ENCODE results near the gene GGT5. TPM values are rescaled to one million over a fixed set of nuclear protein-coding genes. Genes with fewer than 3 reads are reported as not detected.
"Not testable (repeated sequence)": the region's sequence is repeated elsewhere in the genome, so short reads cannot be mapped to it uniquely, and the experiment has no call there.

GGT5 gene
- 12.8 and 24.3 TPM in 2 replicates for total RNA-seq

GRCh38 chr22:24245030-24245431, at the start of gene GGT5:
TSS of gene GGT5 (minus strand) at chr22:24245082. CDS start at chr22:24244725, 357 bp downstream.
- not testable (repeated sequence) for DNase-seq (ENCODE audit: extremely low read depth, low read depth, low spot score)

- DNase-seq (ENCODE audit: extremely low read depth, low read depth, low spot score), result not testable (repeated sequence)
Measured at GRCh38 chr22:24292202-24292830, 47.4 kb upstream of the GGT5 start.

GRCh38 chr22:24291515-24292201, 46.8 kb upstream of the GGT5 start:
- no peak for DNase-seq (ENCODE audit: extremely low read depth, low read depth, low spot score)

GRCh38 chr22:24290459-24290858, 45.6 kb upstream of the GGT5 start:
- no peak for DNase-seq (ENCODE audit: extremely low read depth, low read depth, low spot score)

DNA sequence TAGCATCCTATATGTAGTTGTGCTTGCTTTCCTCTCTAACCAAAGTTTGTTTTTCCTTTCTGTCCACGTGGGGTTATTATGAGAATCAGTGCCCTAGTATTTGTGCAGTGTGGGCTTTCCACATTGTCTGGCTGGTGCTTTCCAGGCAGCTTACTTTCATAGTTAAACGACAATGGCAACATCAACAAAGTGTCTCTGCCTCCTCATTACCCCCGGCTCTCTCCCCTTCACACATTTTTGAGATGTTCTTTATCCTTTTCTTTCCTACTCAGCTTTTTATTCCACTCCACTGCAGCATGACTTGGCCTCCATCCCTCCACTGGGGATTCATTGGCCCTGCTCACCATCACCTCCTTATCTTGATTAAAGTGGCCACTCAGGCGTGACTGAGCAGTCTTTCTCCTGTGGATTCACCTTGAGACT, 44.9 kb upstream of the GGT5 start:
- DNase-seq (ENCODE audit: extremely low read depth, low read depth, low spot score), result no peak

DNA sequence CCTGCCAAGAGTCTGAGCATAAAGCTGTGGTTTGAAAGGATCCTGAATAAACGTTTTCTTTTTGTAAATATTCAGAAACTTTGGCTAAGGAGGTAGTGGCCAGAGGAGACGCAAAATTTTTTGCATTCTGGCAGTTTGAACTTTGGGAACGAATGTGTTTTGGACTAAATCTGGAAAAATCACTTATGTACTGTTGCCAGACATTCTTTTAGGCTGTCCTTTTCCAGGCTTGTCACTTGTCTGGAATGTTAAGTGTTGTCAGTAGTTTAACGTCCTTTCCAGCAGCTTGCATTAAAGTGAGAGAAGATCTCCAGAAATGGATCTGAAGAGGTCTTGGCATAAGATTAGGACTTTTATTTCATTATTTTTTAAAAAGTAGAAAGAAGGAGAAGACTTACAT, 44.2 kb upstream of the GGT5 start:
- DNase-seq (ENCODE audit: extremely low read depth, low read depth, low spot score), result no peak

DNA sequence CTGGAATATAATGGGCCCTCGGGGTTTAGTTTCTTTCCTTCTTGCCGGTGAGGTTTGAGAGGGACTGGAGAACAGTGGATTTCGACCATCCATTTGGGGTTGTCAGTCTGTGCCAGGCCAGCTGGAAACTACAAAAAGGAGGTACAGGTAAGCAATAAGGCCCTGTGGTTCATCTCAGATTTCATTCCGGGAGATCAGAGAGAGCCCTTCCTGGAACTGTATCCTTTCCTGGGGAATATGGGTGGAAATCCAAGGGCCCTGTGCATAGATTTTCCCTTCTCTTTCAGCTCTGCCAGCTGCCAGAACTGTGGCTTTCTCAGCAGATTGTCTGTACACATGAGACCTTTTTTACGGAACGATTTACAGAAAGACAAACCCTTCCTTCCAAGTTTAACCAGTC, 42.9 kb upstream of the GGT5 start:
- not testable (repeated sequence) for DNase-seq (ENCODE audit: extremely low read depth, low read depth, low spot score)

GRCh38 chr22:24287212-24287611, 42.3 kb upstream of the GGT5 start:
- DNase-seq (ENCODE audit: extremely low read depth, low read depth, low spot score), result not testable (repeated sequence)

- DNase-seq (ENCODE audit: extremely low read depth, low read depth, low spot score), result no peak
Measured at GRCh38 chr22:24285245-24285644, 40.4 kb upstream of the GGT5 start.

- DNase-seq (ENCODE audit: extremely low read depth, low read depth, low spot score), result no peak
Measured at GRCh38 chr22:24284747-24285203, 39.9 kb upstream of the GGT5 start.

DNA sequence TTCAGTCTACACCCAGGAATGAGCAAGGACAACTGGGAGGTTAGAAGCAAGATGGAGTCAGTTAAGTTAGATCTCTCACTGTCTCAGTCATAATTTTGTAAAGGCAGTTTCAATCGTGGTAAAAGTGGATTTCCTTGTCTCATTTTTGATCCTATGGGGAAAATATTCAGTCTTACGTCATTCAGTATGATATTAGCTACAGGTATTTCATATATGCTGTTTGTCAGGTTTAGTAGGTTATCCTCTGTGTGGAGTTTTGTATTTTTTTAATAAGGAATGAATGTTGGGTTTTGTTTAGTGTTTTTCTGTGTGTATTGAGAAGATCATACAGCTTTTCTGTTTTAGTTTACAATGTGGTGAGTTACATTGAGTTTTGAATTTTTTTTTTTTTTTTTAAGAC, 37.5 kb upstream of the GGT5 start:
- no peak for DNase-seq (ENCODE audit: extremely low read depth, low read depth, low spot score)

- DNase-seq (ENCODE audit: extremely low read depth, low read depth, low spot score), result not testable (repeated sequence)
Measured at GRCh38 chr22:24280363-24280762, 35.5 kb upstream of the GGT5 start.

DNA sequence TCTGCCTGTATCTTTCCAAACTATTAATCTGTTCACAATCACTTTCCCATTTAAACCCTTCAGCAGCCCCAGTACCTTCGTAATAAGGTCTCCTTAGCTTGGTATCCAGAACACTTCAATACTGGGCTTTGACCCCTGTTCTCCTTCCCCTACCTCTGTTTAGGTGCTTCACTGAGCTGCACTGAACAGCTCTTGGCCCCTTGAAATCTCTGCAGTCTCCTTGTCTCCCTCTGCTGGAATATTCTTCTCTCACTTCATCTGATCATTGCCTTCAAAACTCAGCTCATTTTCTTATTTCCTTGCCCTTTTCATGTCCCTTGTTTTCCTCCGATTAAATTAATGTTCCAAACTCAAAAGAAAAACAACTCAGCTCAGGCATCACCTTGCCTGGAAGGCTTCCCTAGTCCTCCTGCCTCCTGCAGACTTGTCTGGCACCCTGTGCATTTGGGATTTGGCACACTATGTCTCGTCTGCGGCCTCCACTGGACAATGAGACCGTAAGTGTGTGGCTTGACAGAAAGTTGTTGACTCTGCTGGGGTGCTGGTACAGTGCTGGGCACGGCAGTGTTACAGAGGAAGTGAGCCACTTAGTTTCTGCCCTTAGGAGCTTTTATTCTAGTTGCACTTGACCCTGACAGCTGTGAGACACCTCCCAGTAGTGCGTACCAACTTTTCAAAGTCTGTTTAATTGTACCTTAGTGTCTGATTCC, 30.0 kb upstream of the GGT5 start:
- DNase-seq (ENCODE audit: extremely low read depth, low read depth, low spot score), result not testable (repeated sequence)

DNA sequence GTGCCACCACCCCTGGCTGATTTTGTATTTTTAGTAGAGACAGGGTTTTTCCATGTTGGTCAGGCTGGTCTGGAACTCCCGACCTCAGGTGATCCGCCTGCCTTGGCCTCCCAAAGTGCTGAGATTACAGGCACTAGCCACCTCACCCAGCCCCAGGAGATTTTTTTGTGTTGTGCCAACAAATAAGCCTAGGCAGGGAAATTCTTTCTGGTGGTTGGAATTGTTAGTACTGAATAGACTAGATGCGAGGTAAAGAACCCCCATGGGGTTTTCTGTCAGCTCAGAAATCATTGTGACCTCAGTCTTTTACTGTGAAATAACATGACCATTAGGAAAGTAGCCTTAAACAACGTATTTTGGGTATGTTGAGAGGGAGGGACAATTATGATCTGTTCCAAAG, 29.0 kb upstream of the GGT5 start:
- not testable (repeated sequence) for DNase-seq (ENCODE audit: extremely low read depth, low read depth, low spot score)

GRCh38 chr22:24273031-24273430, 28.1 kb upstream of the GGT5 start:
- DNase-seq (ENCODE audit: extremely low read depth, low read depth, low spot score), result not testable (repeated sequence)

GRCh38 chr22:24271386-24271854, 26.5 kb upstream of the GGT5 start:
- DNase-seq (ENCODE audit: extremely low read depth, low read depth, low spot score), result no peak

DNA sequence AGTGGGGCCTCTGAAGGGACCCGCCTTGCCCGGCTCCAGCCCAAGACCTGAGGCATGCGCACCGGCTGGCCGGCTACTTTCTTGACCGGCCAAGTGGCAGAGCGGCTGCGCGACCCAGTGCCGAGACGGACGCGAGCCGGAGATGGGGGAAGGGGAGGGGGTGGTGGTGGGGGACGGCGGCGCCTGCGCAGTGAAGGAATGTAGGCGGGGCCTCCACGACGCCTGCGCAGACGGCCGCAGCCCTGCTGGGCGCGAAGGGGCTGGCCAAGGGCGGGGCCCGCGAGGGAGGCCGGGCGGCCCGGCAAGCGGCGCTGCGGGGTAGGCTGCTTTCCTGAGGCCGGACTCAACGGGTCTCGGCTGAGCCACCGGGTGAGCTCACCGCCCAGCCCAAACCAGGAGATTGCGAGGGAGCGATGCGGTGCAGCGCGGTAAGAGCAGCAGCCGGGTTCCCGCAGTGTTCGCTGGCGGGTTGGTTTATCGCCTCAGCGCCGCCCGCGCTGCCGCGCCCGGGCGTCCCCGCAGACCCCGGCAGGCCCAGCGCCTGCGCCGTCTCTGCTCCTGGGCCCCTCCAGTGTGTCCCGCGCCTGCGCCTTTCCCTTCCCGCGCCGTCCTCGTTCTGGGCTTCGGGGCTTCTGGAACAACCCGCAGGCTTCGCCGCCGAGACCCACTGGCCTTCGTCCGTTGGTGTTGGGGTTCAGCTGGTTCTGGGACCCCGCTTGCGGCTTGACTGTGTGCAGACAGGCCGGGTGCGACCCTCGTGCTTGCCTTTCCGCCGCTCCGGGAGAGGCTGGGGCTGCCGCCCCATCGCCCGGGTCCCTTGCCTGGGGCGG, 25.9 kb upstream of the GGT5 start, which contains the start of gene SPECC1L:
Gene SPECC1L (plus strand): TSS at position 276 of the 830 bp plus-strand sequence. CDS start 31,401 bp downstream, outside the sequence.
- DNase-seq (ENCODE audit: extremely low read depth, low read depth, low spot score), result no peak

DNA sequence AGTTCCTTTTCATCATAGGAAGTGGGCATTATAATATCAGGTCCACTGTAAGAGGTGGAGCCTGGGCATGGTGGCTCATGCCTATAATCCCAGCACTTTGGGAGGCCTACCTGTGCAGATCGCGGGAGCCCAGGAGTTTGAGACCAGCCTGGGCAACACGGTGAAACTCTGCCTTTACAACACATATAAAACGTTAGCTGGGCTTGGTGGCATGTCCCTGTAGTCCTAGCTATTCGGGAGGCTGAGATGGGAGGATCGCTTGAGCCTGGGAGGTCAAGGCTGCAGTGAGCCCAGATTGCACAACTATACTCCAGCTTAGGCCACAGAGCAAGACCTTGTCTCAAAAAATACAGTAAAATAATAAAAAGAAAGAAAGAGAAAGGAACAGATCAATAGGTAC, 21.6 kb upstream of the GGT5 start:
- DNase-seq (ENCODE audit: extremely low read depth, low read depth, low spot score), result not testable (repeated sequence)

- no peak for DNase-seq (ENCODE audit: extremely low read depth, low read depth, low spot score)
Measured at GRCh38 chr22:24265734-24266133, 20.9 kb upstream of the GGT5 start.

- not testable (repeated sequence) for DNase-seq (ENCODE audit: extremely low read depth, low read depth, low spot score)
Measured at GRCh38 chr22:24264329-24264896, 19.5 kb upstream of the GGT5 start.
